Suprapubic skin (tissue), 4 donors: ENCODE measurements around the gene CBLC.

Experiments
- EP300 ChIP-seq: sonication (generic); formaldehyde crosslinking; IDR thresholded peaks from one replicate; pipeline ENCODE4 v1.6.1; 2017; ENCODE audit warnings: antibody characterized with exemption
- POLR2A ChIP-seq, 2 donors: fragments of 450-650 bp; IDR thresholded peaks; one replicate each; pipeline ENCODE4 v1.6.1; 2017; ENCODE audit warnings: antibody characterized with exemption in 2 of 2, mild to moderate bottlenecking in 2 of 2, moderate library complexity in 2 of 2
- POLR2AphosphoS5 ChIP-seq, 3 donors: sonication (generic); formaldehyde crosslinking; IDR thresholded peaks; one replicate each; pipeline ENCODE4 v1.6.1; 2017; ENCODE audit warnings: antibody characterized with exemption in 3 of 3
- TF ChIP-seq, protein P1 (sequence below), 2 donors: fragments of 200-600 bp in 1 of 2; fragments of 450-650 bp in 1 of 2; sonication (generic) in 1 of 2; IDR thresholded peaks; one replicate each; pipeline ENCODE4 v1.5.1; 2016 to 2019; ENCODE audit warnings: antibody characterized with exemption in 2 of 2, mild to moderate bottlenecking in 1 of 2, moderate library complexity in 1 of 2

- TF ChIP-seq, protein P1, sequence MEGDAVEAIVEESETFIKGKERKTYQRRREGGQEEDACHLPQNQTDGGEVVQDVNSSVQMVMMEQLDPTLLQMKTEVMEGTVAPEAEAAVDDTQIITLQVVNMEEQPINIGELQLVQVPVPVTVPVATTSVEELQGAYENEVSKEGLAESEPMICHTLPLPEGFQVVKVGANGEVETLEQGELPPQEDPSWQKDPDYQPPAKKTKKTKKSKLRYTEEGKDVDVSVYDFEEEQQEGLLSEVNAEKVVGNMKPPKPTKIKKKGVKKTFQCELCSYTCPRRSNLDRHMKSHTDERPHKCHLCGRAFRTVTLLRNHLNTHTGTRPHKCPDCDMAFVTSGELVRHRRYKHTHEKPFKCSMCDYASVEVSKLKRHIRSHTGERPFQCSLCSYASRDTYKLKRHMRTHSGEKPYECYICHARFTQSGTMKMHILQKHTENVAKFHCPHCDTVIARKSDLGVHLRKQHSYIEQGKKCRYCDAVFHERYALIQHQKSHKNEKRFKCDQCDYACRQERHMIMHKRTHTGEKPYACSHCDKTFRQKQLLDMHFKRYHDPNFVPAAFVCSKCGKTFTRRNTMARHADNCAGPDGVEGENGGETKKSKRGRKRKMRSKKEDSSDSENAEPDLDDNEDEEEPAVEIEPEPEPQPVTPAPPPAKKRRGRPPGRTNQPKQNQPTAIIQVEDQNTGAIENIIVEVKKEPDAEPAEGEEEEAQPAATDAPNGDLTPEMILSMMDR (IDR thresholded peaks at IDR 0.05), result no peak
- no peak for TF ChIP-seq EP300
- no peak for TF ChIP-seq POLR2AphosphoS5 (IDR thresholded peaks at IDR 0.05)
- TF ChIP-seq POLR2A (IDR thresholded peaks at IDR 0.05), result no peak
Observed at GRCh38 chr19:44754750-44755080, 23.0 kb upstream of the CBLC start.
